ENCODE data around the gene SHE. TPM values are rescaled to one million over a fixed set of nuclear protein-coding genes. Genes with fewer than 3 reads are reported as not detected.

SHE gene
- total RNA-seq, 1 donor from 2014 or later: 79.3 TPM

DNA sequence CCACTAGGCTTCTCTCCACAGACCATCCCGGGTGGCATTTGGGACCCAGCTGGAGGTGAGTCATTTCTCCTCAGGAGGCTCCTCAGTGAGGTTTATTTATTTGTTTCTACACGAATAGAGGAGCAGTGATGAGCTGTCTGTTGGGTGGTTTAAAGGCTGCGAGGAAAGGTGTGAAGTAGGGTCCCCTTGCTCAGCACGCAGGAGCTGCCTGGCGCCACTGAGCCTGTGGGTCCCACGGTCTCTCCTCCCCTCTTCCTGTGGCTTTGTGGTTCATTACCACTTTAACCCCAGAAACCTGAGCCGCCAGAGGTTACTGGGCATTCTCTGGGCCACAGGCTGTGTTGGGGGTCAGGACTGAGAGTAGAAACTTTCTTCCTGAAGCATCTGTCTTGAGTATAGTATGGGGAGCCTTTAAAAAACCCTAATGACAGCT, 57.2 kb downstream of the SHE start:
- H3K36me3 Mint-ChIP-seq (ENCODE audit: low read depth, unreplicated experiment): no peaks in the 10 kb centered on the region
- no peak overlapping the region for H3K27ac Mint-ChIP-seq (ENCODE audit: unreplicated experiment)
- no peak for TF ChIP-seq CTCF (IDR thresholded peaks at IDR 0.05; ENCODE audit: unreplicated experiment)
- H3K4me1 Mint-ChIP-seq (ENCODE audit: unreplicated experiment): peaks cover 5% of the 10 kb centered on the region
- no peak overlapping the region for H3K4me3 Mint-ChIP-seq (ENCODE audit: unreplicated experiment)
- no peaks in the 10 kb centered on the region for H3K9me3 Mint-ChIP-seq (ENCODE audit: unreplicated experiment)
- no peak for DNase-seq (ENCODE audit: low spot score)
- peaks cover 4% of the 10 kb centered on the region for H3K27me3 Mint-ChIP-seq (ENCODE audit: unreplicated experiment)

DNA sequence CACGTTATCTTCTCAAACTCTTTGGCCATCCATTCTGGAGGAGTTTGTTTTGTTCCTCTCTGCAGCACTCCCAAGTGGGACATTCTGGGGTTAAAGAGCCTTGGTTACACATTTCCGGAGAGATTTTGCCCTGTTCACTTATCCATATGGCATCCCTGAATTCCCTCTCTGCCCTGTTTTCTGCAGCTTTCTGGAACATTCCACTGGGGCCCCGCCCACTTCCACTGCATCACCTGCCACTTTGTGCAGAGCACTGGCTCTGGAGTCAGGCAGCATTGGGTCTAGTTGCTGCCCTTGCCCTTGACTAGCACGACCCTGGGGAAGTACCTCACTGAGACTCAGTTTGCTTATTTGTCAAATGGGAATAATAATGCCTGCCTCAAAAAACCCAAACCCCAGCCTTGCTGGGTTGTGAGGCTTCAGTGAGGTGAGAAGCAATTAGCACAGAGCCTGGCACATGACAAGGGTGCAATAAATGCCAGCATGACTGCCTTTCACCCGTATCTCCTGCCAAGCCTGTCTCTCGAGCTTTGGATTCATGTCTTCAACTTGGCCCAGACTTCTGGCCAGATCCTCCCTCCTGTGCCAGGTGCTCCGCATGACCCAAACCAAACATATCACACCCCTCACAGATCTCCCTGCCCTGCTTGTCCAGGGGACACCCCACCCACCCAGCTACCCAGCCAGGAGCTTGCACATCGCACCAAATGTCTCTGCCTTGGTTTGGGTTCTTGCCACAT, 58.8 kb downstream of the SHE start:
- H3K4me3 Mint-ChIP-seq (ENCODE audit: unreplicated experiment): no peak overlapping the region
- peaks cover 4% of the 10 kb centered on the region for H3K27me3 Mint-ChIP-seq (ENCODE audit: unreplicated experiment)
- TF ChIP-seq CTCF (IDR thresholded peaks at IDR 0.05; ENCODE audit: unreplicated experiment): no peak
- no peaks in the 10 kb centered on the region for H3K9me3 Mint-ChIP-seq (ENCODE audit: unreplicated experiment)
- no peak for DNase-seq (ENCODE audit: low spot score)
- peaks cover 5% of the 10 kb centered on the region for H3K4me1 Mint-ChIP-seq (ENCODE audit: unreplicated experiment)
- H3K27ac Mint-ChIP-seq (ENCODE audit: unreplicated experiment): no peak overlapping the region
- no peaks in the 10 kb centered on the region for H3K36me3 Mint-ChIP-seq (ENCODE audit: low read depth, unreplicated experiment)

DNA sequence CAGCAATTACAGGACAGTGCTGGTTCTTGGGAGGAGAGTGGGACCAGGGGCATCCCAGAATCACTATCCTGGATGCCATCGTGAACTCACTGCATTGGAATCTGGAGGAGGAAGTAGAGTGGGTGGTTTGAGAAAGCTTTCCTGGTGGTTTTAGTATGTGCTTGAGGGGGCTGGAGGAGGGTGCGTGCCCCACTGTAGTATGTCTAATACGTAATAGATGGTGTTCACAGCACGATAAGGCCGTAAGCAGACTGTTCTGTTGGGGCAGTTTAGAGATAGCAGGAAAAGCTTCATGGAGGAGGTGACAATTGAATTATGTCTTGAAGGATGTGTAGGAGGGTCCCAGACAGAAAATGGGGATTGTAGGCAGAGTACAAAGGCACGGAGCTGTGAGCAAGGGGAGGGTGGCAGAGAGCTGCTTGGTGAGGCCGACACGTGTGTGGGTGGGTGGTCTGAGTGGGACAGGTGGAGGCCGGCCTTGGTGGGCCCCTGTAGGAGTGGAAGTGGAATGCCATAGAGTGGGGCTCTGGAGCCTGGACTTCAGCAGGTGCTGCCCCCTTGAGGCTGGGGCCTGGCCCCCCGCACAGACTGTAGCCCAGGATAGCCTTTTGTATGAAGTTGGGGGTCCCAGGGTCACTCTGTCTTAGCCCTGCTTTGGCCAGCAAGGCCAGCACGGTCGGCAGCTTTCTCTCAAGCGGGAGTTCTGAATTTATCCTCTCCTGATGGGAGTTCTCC, 60.0 kb downstream of the SHE start:
- no peak overlapping the region for H3K4me3 Mint-ChIP-seq (ENCODE audit: unreplicated experiment)
- H3K27me3 Mint-ChIP-seq (ENCODE audit: unreplicated experiment): peaks cover 4% of the 10 kb centered on the region
- H3K4me1 Mint-ChIP-seq (ENCODE audit: unreplicated experiment): peaks cover 5% of the 10 kb centered on the region
- DNase-seq (ENCODE audit: low spot score): peak; percentile 43
- peak; percentile 34 for TF ChIP-seq CTCF (IDR thresholded peaks at IDR 0.05; ENCODE audit: unreplicated experiment)
- H3K27ac Mint-ChIP-seq (ENCODE audit: unreplicated experiment): peak overlapping the region; percentile 71
- H3K36me3 Mint-ChIP-seq (ENCODE audit: low read depth, unreplicated experiment): no peaks in the 10 kb centered on the region
- H3K9me3 Mint-ChIP-seq (ENCODE audit: unreplicated experiment): no peaks in the 10 kb centered on the region

DNA sequence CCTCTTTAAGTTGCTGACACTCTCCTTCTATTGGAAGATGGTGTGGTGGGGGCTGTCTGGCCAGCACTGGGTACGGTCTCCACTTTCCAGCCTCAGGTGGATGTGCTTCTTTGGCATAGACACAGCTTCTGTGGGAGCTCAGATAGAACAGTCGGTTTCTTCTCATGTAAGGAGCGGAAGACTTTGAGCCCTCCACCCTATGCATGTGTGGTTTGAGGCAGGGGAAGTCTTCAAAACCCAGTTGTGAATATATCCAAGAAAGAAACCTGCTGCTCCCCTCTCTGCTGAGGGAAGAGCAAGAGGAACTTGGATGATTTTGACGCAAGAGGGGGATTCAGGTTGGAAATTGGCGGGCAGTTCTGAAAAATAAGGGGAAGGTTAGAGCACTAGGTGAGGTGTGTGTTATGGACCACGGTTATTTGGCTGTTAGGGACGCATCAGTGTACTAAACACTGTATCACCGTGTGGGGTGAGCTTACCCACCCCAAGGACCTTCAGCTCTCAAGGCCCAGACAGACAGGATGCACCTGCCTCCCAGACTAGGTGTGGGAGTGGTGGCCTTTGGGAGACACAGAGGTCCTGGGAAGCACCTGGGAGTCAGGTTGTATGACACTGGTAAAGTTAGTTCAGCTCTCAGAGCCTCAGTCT, 60.8 kb downstream of the SHE start:
- H3K27ac Mint-ChIP-seq (ENCODE audit: unreplicated experiment): no peak overlapping the region
- H3K4me1 Mint-ChIP-seq (ENCODE audit: unreplicated experiment): peaks cover 5% of the 10 kb centered on the region
- H3K9me3 Mint-ChIP-seq (ENCODE audit: unreplicated experiment): no peaks in the 10 kb centered on the region
- no peak overlapping the region for H3K4me3 Mint-ChIP-seq (ENCODE audit: unreplicated experiment)
- H3K36me3 Mint-ChIP-seq (ENCODE audit: low read depth, unreplicated experiment): no peaks in the 10 kb centered on the region
- no peak for TF ChIP-seq CTCF (IDR thresholded peaks at IDR 0.05; ENCODE audit: unreplicated experiment)
- DNase-seq (ENCODE audit: low spot score): no peak
- H3K27me3 Mint-ChIP-seq (ENCODE audit: unreplicated experiment): peaks cover 4% of the 10 kb centered on the region

Data from endothelial cell (in vitro differentiated cells).